Liver (tissue), 9 donors: ENCODE results near the gene CCNE1. TPM values are rescaled to one million over a fixed set of nuclear protein-coding genes. Genes with fewer than 3 reads are reported as not detected.

Experiments
- DNase-seq: peaks from one replicate; pipeline ENCODE4 v3.0.0-alpha.2; 2017; ENCODE audit warnings: low spot score
- H3K27ac ChIP-seq, 2 donors: one replicate each; pipeline ENCODE4 v1.7.0; 2013; ENCODE audit warnings: inconsistent platforms in 2 of 2, low read length in 2 of 2, control low read depth in 1 of 2, low read depth in 1 of 2, mild to moderate bottlenecking in 1 of 2
- H3K27me3 ChIP-seq, 4 donors: one replicate each; pipeline versions ENCODE4 v1.6.1 to v1.7.0; 2013; ENCODE audit warnings: low read length in 3 of 4, inconsistent platforms in 1 of 4, mild to moderate bottlenecking in 1 of 4, moderate library complexity in 1 of 4; ENCODE audit not compliant: control insufficient read depth in 4 of 4, insufficient read depth in 4 of 4
- H3K36me3 ChIP-seq, 4 donors: one replicate each; pipeline versions ENCODE4 v1.6.1 to v1.7.0; 2013; ENCODE audit warnings: low read length in 3 of 4, mild to moderate bottlenecking in 3 of 4, low read depth in 1 of 4, moderate library complexity in 1 of 4; ENCODE audit not compliant: control insufficient read depth in 4 of 4, insufficient read depth in 3 of 4
- H3K4me1 ChIP-seq, 4 donors: one replicate each; pipeline versions ENCODE4 v1.6.1 to v1.7.0; 2013; ENCODE audit warnings: low read length in 3 of 4, mild to moderate bottlenecking in 3 of 4, moderate library complexity in 1 of 4; ENCODE audit not compliant: control insufficient read depth in 4 of 4, insufficient read depth in 4 of 4
- H3K4me3 ChIP-seq, 3 donors: one replicate each; pipeline versions ENCODE4 v1.6.1 to v1.7.0; 2013; ENCODE audit warnings: low read length in 3 of 3, control low read depth in 1 of 3, low read depth in 1 of 3, mild to moderate bottlenecking in 1 of 3
- H3K9ac ChIP-seq, 2 donors: one replicate each; pipeline ENCODE4 v1.7.0; 2013; ENCODE audit warnings: low read length in 2 of 2, mild to moderate bottlenecking in 2 of 2, moderate library complexity in 2 of 2, control low read depth in 1 of 2, low read depth in 1 of 2
- H3K9me3 ChIP-seq, 4 donors: one replicate each; pipeline versions ENCODE4 v1.6.1 to v1.7.0; 2013; ENCODE audit warnings: low read length in 3 of 4; ENCODE audit not compliant: control insufficient read depth in 4 of 4
- CTCF ChIP-seq: fragments of 150-350 bp; IDR thresholded peaks from 2 replicates; pipeline ENCODE4 v1.5.1; 2017; ENCODE audit warnings: improper control_type of control experiment, low read depth, low read length; ENCODE audit not compliant: missing input control
- FOXA1 ChIP-seq: IDR thresholded peaks from 2 replicates; pipeline ENCODE4 v1.6.1; 2016; ENCODE audit warnings: antibody characterized with exemption
- FOXA2 ChIP-seq: IDR thresholded peaks from 2 replicates; pipeline ENCODE4 v1.6.1; 2016; ENCODE audit warnings: antibody characterized with exemption
- GABPA ChIP-seq, 2 donors: IDR thresholded peaks in 1 of 2; conservative IDR thresholded peaks in 1 of 2; 2 replicates each; pipeline ENCODE4 v1.6.1; 2016; ENCODE audit warnings: antibody characterized with exemption in 2 of 2, mild to moderate bottlenecking in 1 of 2, moderate library complexity in 1 of 2
- MAX ChIP-seq: IDR thresholded peaks from 2 replicates; pipeline ENCODE4 v1.6.1; 2016; ENCODE audit warnings: antibody characterized with exemption
- RAD21 ChIP-seq, 2 donors: IDR thresholded peaks; 2 replicates each; pipeline ENCODE4 v1.6.1; 2016; ENCODE audit warnings: antibody characterized with exemption in 2 of 2, mild to moderate bottlenecking in 2 of 2
- YY1 ChIP-seq: IDR thresholded peaks from 2 replicates; pipeline ENCODE4 v1.6.1; 2016; ENCODE audit warnings: antibody characterized with exemption, mild to moderate bottlenecking
- ZBTB33 ChIP-seq: IDR thresholded peaks from 2 replicates; pipeline ENCODE4 v1.6.1; 2016; ENCODE audit warnings: antibody characterized with exemption
- WGBS: extraction: QIAGEN DNeasy Blood & Tissue Kit; methylation state at CpG from one replicate; pipeline ENCODE4 v1.1.7; 2013; 5-methylcytosine and 5-hydroxymethylcytosine counted together
- polyA plus RNA-seq, 2 donors: library from polyadenylated mRNA; stranded (reverse) in 1 of 2; unstranded in 1 of 2; fragments of 200-250 nt in 1 of 2; fragments of >200 nt in 1 of 2; fragmentation: Nextera tagmentation in 1 of 2; extraction: Ambion mirVana in 1 of 2; gene quantifications; one replicate each; pipeline versions ENCODE4 v1.2.1 to v1.2.3, GENCODE V29; 2013 to 2015
- total RNA-seq, 2 donors: library from RNA; depleted of rRNA; stranded (reverse); fragments of >200 nt; gene quantifications; one replicate each; pipeline ENCODE4 v1.2.3, GENCODE V29; 2014
- donor health status: healthy.
- donor health status: healthy.
- donor health status: healthy.
- donor health status: healthy.
- donor health status: healthy.

The CCNE1 gene
- total and polyA plus RNA-seq, 4 donors: 0.32 to 19.5 (median 0.79) TPM

- TF ChIP-seq MAX: no peak
- peak; percentile 4 for TF ChIP-seq CTCF
- no peak for TF ChIP-seq FOXA1
- peak in 1 of 2 donors; percentile 13 for TF ChIP-seq RAD21 (IDR thresholded peaks at IDR 0.05)
- no peak for TF ChIP-seq GABPA (IDR thresholded peaks at IDR 0.05 in 1 of 2, conservative IDR thresholded peaks at IDR 0.05 in 1 of 2)
- Histone ChIP-seq H3K4me3 (peak overlapping the region in 1 of 3 donors; percentile 17), H3K27ac (no peak overlapping the region), H3K27me3 (peaks cover 0 to 16% (median under 1%) of the 10 kb centered on the region in 4 donors), H3K9ac (no peak overlapping the region), H3K9me3 (peaks cover 0 to 7% (median 0%) of the 10 kb centered on the region in 4 donors), H3K36me3 (no peaks in the 10 kb centered on the region), H3K4me1 (peaks cover 4 to 16% (median 7%) of the 10 kb centered on the region in 4 donors)
- 11% methylated on average over 33 of the region's 33 CpGs for WGBS
- DNase-seq: no peak
Observed at GRCh38 chr19:29872224-29872731, 60.5 kb downstream of the CCNE1 start.

GRCh38 chr19:29873024-29873800, 61.4 kb downstream of the CCNE1 start:
- H3K9me3 ChIP-seq: no peaks in the 10 kb centered on the region
- DNase-seq: peak; percentile 70
- no peaks in the 10 kb centered on the region for H3K36me3 ChIP-seq
- H3K4me3 ChIP-seq: peak overlapping the region in 1 of 3 donors; percentile 57
- H3K9ac ChIP-seq: no peak overlapping the region
- 1% methylated on average over 77 of the region's 77 CpGs for WGBS
- TF ChIP-seq RAD21 (IDR thresholded peaks at IDR 0.05): peak; percentile 42 to 65
- no peak for TF ChIP-seq ZBTB33
- TF ChIP-seq YY1: no peak
- peak; percentile 54 for TF ChIP-seq CTCF
- no peak for TF ChIP-seq FOXA2
- H3K27me3 ChIP-seq: peaks cover 0 to 21% (median under 1%) of the 10 kb centered on the region in 4 donors
- no peak overlapping the region for H3K27ac ChIP-seq
- peaks cover 4 to 16% (median 7%) of the 10 kb centered on the region in 4 donors for H3K4me1 ChIP-seq

Other genes with a start within 250 kb of the CCNE1 start
- gene POP4, start 205.7 kb upstream of the CCNE1 start, total RNA-seq: 10 to 100 TPM; 33.7 to 35.2 TPM
- 10 to 100 TPM; 42.5 to 61.6 TPM for gene POP4, start 205.7 kb upstream of the CCNE1 start, polyA plus RNA-seq
- gene PLEKHF1, start 146.5 kb upstream of the CCNE1 start, total RNA-seq: 10 to 100 TPM in 1 of 2 donors, 1 to 10 TPM in 1; 2.9 to 15.1 TPM
- gene PLEKHF1, start 146.5 kb upstream of the CCNE1 start, polyA plus RNA-seq: 10 to 100 TPM in 1 of 2 donors, 1 to 10 TPM in 1; 5.0 to 12.8 TPM
- 10 to 100 TPM; 21.2 to 82.8 TPM for gene C19orf12, start 96.7 kb upstream of the CCNE1 start, total RNA-seq
- 10 to 100 TPM; 37.6 to 42.6 TPM for gene C19orf12, start 96.7 kb upstream of the CCNE1 start, polyA plus RNA-seq
- gene URI1, start 130.2 kb downstream of the CCNE1 start, total RNA-seq: 10 to 100 TPM; 16.2 to 29.5 TPM
- gene URI1, start 130.2 kb downstream of the CCNE1 start, polyA plus RNA-seq: 10 to 100 TPM; 12.2 to 15.1 TPM